NCI-H748 treated with DMSO at 0.1 percent for 48 hours (cell line): ENCODE measurements around the gene AKT1.
A peak's percentile ranks its signal among the peaks of the same experiment; 100 is the strongest.

ENCODE experiments used
- DNase-seq: peaks from one replicate; lab custom pipeline; 2025; lab: John Stamatoyannopoulos, UW

The AKT1 gene

GRCh38 chr14:104772707-104773504 lies 22.6 kb downstream of the AKT1 start:
- no peak for DNase-seq

- no peak for DNase-seq
These were observed 23.4 kb downstream of the AKT1 start for GRCh38 chr14:104771918-104772706.

GRCh38 chr14:104771374-104771773 lies 24.2 kb downstream of the AKT1 start:
- no peak for DNase-seq

- no peak for DNase-seq
These were observed 24.7 kb downstream of the AKT1 start for GRCh38 chr14:104770851-104771272.

DNA sequence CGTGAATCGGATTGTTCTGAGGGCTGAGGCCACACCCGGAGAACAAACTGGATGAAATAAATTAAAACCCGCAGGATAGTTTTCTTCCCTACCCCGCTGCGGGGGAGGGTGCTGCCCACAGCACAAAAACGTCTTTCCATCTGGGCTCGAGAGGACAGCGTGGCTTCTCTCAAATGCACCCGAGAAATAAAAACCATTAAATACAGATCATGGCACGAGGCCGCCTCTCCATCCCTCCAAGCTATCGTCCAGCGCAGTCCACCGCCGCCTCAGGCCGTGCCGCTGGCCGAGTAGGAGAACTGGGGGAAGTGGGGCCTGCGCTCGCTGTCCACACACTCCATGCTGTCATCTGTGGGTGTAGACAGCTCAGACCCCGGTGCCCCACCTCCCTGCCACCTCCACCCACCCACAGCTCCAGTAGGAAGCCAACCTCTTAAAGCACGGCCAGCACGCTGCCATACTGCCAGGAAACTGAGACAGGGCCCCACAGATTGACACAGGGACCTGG lies 25.4 kb downstream of the AKT1 start:
- DNase-seq: no peak

- no peak for DNase-seq
These were observed 26.1 kb downstream of the AKT1 start for GRCh38 chr14:104769324-104770071.

- peak; percentile 76 for DNase-seq
These were observed 26.9 kb downstream of the AKT1 start for GRCh38 chr14:104768437-104769323.

DNA sequence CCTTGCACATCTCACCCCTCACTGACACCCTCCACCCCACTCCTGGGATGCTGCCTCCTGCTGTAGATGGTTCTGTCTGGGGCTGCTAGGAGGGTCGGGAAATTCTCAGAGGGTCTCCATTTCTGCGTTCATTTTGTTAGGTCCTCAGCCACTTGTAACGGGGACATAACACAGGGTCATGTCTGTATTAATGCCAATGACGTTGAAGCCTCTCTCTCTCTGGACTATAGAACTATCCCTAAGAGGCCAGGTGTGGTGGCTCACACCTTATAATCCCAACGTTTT lies 28.0 kb downstream of the AKT1 start:
- no peak for DNase-seq

DNA sequence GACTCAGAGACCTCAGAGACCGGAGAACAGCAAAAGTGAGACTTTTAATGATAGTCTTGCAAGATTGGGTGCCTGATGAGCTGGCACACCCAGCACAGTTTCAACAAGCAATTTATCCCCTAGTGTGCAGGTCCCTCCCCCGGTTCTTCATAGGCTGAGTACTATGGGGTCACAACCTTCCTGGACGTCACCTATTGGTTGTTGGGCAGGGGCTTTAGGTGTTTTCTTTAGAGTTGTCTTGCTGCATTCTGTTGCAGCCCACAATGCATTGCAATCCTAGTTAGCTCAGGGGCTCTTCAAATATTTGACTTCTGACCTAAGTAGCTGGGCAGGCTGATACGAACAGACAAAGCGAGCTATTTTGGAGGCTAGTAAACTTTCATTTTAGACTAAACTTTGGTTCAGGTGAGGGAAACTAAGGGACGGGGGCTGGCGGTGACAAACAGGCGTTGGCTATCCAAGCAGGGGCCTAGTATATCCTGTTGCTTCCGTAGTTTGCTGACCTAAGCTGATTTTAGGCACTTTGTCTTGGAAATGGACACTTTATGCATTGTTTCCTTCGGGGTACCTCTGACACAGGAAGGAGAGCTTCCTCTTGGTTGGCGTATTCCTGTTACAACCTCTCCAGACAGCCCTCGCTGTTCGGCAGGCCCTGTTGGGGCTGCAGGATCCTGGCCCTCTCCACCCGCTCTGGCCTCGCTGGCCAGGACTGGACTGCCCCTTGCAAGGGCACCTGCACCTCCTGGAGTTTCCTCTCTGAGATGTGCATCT lies 28.5 kb downstream of the AKT1 start:
- no peak for DNase-seq

DNA sequence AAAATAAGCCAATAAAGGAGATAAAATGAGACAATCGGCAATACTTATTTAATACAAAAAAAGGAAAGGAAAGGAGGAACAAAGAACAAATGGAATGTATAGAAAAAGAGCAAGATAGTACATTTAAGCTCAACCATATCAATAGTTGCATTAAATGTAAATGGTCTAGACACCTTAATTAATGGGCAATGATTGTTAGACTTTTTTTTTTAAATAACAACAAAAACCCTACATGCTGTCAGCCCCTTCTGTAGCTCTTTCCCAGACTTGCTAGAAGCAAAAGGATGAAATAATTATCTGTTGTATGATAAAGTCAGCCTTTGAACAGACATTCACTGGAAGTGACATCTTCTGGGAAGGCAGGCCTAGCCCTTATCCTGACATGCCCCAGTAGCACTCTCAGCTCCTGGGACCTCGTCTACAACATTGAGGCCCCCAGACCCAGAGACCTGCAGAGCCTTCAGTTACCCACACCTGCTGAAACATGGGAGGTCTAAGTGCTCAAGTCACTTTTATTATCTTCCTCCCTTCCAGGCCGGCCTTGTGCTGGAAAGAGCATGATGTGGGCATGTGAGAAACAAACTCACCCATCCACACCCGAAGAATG lies 29.2 kb downstream of the AKT1 start:
- no peak for DNase-seq

- no peak for DNase-seq
These were observed 30.0 kb downstream of the AKT1 start for GRCh38 chr14:104765517-104765916.

- DNase-seq: no peak
These were observed 36.3 kb downstream of the AKT1 start for GRCh38 chr14:104758981-104759969.

GRCh38 chr14:104757681-104758392 lies 37.7 kb downstream of the AKT1 start:
- DNase-seq: no peak

- no peak for DNase-seq
These were observed 38.3 kb downstream of the AKT1 start for GRCh38 chr14:104757238-104757585.

GRCh38 chr14:104756477-104757237 lies 38.9 kb downstream of the AKT1 start:
- no peak for DNase-seq

DNA sequence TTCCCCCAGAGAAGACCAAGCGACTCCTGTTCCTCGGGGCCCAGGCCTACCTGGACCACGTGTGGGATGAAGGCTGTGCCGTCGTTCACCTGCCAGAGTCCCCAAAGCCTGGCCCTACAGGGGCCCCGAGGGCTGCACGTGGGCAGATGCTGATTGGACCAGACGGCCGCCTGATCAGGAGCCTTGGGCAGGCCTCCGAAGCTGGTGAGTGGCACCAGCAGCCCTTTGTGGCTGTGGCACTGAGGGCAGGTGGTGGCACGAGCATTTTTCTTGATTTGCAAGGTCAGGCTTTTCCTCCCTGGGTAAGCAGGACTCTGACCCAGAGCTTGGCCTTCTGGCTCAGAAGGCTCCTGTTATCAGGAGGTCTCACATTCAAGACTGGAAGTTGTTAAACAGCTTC lies 39.9 kb downstream of the AKT1 start:
- DNase-seq: no peak

GRCh38 chr14:104754213-104754851 lies 41.2 kb downstream of the AKT1 start:
- no peak for DNase-seq
